GM04503 (cell line): Measurements from ENCODE around the gene SLC32A1.

Source experiments
- DNase-seq: peaks from one replicate; pipeline ENCODE4 v3.0.0-alpha.2; 2012; ENCODE audit warnings: low read depth

SLC32A1 gene

DNA sequence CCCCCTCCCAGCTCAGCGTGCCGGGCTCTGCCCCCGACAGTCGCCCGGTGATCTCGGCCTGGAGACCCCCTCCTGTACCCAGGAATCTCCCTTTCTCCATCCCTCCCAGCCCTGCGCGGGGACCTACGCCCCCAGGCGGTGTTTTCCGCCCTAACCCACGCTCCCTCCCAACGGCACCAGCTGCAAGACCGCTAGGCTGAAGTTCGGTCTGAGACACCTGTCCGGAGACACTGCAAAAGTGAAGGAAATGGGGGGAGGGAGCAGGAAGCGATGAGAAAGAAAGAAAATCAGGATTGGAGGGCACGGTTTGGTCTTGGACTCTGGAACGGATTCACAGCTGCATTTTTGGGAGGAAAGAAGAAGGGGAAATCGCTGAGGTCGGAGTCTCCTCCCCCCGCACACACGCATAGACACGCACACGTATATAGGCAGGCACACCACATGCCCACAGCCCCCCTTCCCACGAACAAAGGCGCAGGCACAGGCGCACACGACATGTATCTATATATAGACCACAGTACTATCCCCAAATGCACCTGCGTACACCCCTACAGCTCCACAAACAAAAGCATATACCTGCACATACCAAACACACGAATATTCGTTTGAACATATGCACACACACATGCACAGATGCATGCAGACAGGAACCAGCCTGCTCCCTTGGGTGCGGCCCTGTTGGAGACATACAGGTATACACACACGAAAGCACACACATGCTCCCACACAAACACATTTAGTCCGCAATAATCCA, 1.0 kb downstream of the SLC32A1 start:
- no peak for DNase-seq

DNA sequence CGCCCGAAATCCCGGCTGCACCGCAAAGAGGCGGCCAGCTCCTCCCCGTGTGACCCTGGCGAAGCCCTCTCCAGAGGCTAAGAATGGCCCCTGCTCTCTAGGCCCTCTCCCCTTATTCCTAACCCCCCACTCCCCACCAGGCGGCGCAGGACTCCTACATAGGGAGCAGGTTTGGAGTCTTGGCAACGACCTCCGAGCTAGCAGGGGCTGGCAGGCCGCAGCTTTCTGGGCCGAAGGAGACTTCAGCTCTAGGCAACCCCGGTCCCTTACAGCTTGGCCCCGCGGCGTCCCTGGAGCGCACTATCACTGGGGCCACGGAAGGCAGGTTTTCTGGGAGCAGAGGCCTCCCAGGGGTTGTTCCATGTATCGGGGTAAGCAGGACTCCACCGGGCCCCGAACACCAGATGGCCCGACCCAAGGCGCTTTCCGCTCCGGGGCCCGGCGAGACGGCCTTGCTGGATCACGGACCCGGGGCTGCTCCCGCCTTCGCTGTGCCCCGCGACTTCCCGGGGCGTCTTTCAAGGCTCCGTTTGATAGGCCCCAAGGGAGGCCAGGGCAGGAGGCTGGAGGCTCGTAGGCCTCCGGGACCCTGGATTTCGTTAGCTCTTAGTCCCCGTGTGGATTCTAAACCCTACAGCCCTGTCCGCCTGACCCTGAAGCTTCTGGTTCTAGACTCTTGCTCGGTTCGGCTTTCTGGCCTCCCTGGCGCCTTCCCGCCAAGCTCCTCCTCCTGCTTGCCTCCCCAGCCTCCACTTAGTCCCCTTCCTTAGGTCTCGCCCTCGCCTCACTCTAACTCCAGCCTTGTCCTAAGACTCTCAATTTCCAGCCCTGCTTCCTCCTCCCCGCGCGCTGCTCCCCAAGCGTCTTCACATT, 1.9 kb downstream of the SLC32A1 start:
- no peak for DNase-seq

DNA sequence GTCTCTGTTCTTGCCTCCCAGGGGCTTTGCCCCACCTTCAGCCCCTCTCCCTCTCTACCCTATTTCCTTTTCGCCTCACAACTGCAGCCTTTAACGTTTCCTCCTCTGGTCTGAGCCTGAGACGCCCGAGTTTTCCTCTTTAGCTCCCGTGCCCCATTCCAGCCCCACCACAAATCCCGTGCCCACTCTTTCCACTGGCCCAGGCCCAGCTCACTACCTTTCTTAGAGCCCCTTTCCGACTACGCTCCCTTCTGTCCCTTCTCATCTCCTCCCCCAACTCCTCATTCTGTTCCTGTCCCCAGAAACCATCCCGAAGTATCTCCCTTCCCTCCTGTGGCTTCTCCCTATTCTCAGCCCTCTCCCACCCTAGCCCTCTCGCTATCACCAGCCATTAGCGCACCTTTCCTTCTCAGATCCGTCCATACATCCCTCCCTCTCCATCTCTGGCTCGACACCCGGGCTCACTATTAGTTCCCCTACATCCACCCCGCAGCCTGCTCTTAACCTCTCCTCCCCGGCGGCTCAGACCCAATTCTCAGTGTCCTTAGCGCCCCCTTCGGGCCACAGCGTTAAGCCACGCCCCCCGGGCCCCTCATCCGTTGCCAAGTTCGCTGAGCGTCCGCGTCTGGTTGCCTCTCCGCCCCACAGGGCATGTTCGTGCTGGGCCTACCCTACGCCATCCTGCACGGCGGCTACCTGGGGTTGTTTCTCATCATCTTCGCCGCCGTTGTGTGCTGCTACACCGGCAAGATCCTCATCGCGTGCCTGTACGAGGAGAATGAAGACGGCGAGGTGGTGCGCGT, 2.7 kb downstream of the SLC32A1 start:
- no peak for DNase-seq

DNA sequence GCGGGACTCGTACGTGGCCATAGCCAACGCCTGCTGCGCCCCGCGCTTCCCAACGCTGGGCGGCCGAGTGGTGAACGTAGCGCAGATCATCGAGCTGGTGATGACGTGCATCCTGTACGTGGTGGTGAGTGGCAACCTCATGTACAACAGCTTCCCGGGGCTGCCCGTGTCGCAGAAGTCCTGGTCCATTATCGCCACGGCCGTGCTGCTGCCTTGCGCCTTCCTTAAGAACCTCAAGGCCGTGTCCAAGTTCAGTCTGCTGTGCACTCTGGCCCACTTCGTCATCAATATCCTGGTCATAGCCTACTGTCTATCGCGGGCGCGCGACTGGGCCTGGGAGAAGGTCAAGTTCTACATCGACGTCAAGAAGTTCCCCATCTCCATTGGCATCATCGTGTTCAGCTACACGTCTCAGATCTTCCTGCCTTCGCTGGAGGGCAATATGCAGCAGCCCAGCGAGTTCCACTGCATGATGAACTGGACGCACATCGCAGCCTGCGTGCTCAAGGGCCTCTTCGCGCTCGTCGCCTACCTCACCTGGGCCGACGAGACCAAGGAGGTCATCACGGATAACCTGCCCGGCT, 3.4 kb downstream of the SLC32A1 start:
- DNase-seq = no peak

DNA sequence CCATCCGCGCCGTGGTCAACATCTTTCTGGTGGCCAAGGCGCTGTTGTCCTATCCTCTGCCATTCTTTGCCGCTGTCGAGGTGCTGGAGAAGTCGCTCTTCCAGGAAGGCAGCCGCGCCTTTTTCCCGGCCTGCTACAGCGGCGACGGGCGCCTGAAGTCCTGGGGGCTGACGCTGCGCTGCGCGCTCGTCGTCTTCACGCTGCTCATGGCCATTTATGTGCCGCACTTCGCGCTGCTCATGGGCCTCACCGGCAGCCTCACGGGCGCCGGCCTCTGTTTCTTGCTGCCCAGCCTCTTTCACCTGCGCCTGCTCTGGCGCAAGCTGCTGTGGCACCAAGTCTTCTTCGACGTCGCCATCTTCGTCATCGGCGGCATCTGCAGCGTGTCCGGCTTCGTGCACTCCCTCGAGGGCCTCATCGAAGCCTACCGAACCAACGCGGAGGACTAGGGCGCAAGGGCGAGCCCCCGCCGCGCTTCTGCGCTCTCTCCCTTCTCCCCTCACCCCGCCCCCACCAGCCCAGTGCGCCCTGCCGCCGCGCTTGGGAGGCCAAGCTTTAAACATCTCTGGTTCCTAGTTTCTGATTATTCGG, 4.0 kb downstream of the SLC32A1 start:
- no peak for DNase-seq

DNA sequence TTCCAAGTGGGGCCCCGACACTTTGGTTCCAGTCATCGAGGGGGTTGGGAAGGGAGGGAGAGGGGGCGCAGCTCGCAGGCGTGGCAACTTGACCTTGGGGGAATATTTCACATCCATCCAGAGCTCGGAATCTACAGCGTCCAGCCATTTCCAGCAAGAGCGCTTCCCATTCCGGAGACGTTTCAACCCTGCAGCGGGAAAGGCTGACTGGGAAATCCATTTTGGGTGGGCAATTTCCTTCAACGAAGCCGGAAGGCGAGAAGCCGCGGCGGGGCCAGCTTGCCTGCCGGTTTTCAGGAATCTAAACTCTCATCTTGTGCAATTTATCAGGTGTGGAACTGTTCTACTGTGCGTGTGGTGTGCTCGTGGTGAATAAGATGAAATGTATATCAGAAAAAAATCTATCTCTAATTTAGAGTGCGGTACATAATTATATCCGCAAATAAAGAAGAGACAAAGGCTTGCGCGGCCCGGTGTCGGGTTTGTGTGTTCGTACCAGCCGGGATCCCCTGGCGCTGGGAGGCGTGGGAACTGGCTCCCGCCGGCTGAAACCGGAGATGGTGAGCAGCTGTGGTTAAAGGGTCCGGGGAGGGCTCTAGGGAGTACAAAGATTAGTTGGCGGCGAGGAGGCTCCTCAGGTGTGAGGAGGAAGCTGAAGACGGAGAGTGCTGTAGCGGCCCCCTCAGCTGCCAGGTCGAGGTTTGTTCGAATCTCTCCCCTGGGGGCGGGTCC, 4.8 kb downstream of the SLC32A1 start:
- no peak for DNase-seq

DNA sequence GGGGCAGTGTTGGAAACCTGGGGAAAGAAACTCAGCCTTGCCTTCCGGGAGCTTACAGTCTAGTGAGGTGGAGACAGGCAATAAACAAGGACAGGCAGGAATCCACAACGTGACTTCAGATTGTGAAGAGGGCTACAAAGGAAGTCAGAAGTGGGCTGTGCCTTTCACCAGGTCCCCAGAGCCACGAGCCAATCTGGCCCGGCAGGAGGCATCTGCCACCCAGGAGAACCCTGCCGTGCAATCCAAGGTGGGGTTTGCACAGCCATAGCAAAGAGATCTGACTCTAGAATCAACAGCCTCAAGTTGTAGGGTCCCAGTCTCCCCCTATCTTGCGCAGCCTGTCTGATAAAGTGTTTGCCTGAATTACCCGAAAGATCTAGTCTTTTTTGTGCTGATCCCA, 5.5 kb downstream of the SLC32A1 start:
- no peak for DNase-seq

DNA sequence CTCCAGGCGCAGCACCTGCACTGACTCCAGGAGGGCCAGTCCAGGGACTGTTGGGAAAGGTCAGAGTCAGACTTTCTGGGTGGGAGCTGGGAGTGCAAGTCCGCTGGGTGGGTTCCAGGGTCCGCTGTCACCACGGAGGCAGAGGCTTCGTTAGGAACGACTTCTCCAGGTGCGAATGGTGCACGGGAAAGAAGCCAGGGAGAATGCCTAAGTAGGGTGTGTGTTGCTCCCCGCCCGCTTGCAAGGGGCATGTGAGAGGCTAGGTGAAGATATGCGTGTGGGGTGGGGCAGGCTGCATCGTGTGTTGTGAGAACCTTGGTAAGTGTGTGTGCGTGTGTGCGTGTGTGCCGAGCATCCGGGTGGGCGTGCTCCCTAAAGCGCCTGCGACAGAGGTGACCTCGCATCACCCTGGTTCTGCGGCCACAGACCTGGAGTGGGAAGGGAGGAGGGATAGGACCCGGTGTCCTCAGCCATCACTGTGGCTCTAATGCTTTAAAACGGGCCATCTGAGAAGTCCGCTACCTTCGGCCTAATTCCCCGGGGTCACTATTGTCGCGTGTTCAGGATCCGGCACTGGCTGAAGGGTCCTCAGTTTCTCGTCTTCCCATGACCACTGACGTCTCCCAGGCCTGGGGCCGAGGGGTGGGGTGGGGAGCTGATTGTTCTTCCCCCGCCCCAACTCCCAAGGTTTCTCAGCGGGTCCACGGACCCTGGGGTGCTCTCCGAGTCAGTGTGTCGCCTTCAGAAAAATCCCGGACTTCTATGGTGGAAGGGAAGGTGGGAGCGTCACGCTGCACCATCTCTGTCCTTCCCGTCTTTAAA, 6.1 kb downstream of the SLC32A1 start:
- DNase-seq = no peak

DNA sequence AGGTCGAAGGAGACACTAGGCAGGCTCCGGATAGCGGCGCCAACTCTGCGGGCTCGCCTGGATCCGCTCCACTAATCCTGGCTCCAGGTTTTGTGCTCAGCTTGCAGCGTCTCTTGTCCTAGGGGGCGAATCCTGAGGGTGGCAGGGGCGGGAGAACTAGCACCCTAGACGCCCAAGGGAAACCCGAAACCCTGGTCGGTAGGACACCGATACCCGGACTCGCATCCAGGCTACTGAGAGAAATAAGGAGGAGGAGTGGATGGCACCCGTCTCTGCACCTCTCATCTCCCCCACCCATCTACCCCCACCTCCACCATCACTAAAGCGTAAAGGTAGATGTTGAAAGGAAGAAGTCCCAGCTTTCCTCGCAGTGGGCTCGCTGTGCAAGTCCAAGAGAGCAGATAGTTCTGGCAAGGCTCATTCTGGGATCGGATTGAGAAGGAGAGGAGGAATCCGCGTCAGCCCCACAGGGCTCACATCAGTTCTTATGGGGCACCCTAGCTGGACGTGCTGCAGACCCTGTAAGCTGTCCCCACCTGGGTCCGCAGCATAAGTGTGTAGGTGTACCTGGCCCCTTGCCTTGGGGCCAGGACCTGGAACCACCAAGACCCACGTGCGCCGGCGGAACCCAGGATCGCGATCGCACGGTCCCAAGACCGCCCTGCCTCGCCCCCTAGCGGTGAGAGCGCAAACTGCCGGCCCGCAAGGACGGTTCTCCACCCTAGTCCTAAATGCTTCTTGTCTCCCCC, 6.9 kb downstream of the SLC32A1 start:
- DNase-seq = no peak

DNA sequence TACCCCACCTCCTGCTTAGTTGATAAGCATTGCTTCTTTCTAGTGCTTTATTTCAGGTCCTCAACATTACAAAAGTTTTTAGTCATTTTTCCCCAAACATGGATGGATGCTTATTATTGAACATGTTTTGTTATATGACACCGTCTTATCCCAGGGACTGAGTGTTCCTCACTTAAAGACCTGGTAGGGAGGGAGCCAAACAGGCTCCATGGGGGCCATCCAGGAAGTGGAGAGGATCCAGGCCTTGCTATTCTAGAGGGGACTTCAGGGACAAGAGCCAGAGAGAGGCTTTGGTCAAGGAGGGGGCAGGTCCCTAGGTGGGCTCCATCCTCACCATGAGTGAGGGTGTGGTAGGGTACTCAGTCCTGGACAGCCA, 7.4 kb downstream of the SLC32A1 start:
- DNase-seq = no peak

DNA sequence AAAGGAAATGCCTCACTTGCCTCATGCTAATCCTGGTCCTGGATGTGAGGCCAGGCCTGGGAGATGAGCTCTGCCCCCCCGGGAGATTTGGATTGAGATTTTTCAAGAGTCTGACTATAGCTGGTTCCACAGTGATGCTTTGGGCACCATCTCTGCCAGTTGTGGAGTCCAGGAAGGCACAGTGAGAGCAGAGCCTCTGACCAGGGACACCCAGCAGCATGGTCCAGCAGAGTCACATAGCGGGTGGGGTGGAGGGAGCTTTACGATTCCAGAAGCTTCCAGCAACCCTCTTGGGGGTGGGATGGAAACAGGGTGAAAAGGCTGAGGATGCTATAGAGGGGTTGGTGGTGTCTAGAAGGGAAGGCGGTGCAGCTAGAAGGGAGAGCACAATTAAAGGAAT, 8.7 kb downstream of the SLC32A1 start:
- no peak for DNase-seq

DNA sequence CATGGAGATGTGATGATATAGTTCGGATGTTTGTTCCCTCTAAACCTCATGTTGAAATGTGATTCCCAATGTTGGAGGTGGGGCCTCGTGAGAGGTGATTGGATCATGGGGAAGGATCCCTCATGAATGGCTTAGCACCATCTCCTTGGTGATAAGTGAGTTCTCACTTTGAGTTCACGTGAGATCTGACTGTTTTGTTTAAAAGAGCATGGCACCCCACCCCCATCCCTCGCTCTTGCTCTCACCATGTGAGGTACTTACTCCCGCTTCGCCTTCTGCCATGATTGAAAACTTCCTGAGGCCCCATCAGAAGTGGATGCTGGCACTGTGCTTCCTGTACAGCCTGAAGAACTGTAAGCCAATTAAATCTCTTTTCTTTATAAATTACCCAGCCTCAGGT, 10.9 kb downstream of the SLC32A1 start:
- no peak for DNase-seq

DNA sequence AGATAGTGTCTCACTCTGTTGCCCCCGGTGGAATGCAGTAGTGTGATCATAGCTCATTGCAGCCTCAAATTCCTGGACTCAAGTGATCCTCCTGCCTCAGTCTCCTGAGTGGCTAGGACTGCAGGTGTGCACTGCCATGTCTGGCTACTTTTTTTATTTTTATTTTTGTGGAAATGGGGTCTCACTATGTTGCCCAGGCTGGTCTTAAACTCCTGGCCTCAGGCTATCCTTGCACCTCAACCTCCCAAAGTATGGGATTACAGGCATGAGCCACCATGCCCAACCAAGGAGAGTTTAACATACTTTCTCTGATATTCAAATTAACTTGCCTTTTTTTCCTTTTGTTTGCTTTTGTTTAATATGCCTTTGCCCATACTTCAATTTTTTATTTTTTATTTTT, 13.6 kb downstream of the SLC32A1 start:
- DNase-seq = no peak

DNA sequence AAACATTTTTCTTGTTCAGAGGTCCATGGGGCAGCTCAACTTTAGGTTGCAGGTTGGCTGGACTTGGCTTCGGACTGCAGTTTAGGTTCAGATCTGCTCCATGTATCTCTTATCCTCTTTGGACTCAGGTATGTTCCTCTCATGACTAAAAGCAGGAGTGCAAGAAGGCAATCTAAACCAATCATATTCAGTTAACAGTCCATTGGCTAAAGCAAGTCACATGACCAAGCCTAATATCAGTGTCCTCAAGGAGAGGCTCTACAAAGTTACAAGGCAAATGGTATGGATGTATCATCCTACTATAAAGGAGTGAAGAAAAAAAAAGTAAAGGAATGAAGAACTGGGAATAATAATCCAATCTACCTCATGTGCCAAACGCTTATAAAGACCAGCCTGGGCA, 21.5 kb downstream of the SLC32A1 start:
- no peak for DNase-seq

DNA sequence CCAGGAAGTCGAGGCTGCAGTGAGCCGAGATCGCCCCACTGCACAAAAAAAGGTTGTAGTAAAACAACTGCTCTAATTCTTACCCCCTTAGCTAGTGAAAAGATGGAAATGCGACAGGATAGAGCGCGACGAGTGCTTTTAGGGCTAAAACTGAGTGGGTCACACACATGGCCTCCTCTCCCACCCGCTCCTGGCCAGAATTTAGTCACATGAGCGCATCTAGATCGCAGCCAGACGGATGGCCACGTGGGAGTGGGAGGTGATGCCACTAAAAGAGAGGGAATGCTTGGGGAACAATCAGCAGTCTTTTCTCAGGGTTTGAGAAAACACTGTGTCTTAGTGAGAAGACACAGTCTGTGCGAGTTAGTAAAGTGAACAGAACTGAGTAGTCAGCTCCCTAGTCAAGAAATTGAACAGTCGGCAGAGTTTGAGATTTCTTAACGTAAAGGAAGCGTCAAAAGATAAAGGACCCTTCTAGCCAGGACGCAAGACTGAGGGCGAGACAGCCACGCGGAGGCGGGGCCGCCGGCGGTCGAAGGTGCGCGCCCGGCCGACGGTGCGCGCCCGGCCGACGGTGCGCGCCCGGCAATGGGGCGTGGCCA, 23.3 kb downstream of the SLC32A1 start:
- no peak for DNase-seq

DNA sequence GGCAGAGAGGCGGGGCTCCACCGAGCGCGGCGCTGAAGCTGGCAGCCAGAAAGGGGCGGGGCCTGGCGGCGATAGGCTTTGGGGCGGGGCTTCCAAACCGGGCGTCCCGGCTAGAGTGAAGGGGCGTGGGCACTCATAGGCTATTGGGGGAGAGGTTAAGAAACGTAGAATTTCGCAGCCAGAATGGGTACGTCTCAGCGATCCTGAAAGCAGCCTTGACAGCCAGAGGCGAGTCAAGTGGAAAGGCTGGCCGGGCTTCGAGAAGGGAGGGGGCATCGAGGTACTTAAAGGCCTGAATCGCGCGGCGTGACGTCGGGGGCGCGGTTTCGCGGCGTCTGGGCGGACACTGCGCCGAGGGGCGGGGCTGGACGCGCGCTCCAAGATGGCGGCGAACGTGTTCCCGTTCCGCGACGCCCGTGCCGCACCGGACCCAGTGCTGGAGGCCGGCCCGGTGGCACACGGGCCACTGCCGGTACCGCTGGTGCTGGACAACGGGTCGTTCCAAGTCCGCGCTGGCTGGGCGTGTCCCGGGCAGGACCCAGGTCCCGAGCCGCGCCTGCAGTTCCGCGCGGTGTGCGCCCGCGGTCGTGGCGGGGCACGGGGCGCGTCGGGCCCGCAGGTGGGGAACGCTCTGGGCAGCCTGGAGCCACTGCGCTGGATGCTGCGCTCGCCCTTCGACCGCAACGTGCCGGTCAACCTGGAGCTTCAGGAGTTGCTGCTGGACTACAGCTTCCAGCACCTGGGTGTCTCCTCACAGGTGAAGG, 24.0 kb downstream of the SLC32A1 start, which contains the start of gene ACTR5:
ACTR5 (plus strand) TSS at position 364 of the 764 bp plus-strand sequence; CDS start at position 383, 19 bp downstream.
- peak; percentile 42 for DNase-seq

DNA sequence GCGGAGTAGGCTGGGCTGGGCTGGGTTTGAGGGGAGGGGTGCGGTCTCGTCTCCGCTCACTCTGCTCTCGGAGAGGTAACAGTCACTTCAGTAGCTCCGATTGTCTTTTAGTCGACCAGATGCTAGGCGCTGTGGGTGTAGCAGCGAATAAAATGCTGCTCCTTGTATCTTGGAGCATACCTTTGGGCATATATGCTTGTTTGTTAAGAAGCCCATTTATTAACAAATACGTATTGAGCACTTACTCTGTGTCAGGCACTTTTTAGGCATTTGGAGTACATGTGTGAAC, 24.5 kb downstream of the SLC32A1 start:
- no peak for DNase-seq

DNA sequence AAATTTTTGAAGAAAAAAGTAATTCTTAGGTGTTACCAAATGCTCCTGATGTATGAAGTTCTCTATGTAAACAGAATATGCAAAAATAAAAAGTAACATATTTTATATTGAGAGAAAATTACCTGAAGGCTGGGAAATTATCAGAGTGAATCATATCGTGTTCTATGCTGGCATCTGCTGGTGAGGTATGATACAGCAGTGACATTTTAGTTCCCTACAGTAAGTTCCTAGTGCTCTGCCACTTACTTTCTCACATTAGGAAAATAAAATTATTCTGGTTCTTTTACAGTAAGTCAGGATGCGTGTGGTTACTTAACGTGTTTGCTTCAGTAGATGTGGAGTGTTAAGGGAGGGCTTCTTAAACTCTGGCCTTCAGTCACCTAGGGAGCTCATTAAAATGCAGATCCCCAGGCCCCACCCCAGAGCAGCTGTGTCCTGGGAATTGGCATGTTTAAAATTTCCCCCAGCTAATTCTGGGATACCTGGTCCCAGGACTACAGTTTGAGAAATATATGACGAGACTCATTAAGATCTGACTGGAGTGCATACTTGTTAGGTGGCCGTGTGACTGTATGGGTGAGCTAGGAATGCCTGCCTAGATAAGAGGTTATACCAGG, 27.2 kb downstream of the SLC32A1 start:
- DNase-seq = no peak
